Measurements from ENCODE around the gene CD69. TPM values are rescaled to one million over a fixed set of nuclear protein-coding genes. Genes with fewer than 3 reads are reported as not detected.
A peak's percentile ranks its signal among the peaks of the same experiment; 100 is the strongest.
"Not testable (repeated sequence)": the region's sequence is repeated elsewhere in the genome, so short reads cannot be mapped to it uniquely, and the experiment has no call there.

The CD69 gene
- total RNA-seq, 1 donor from 2014 or later: 18.4 TPM

GRCh38 chr12:9750276-9751203 lies 10.2 kb downstream of the CD69 start:
- peak; percentile 40 for DNase-seq (ENCODE audit: low spot score)

GRCh38 chr12:9749640-9750039 lies 11.1 kb downstream of the CD69 start:
- no peak for DNase-seq (ENCODE audit: low spot score)

- no peak for DNase-seq (ENCODE audit: low spot score)
Observed at GRCh38 chr12:9745199-9745598, 15.5 kb downstream of the CD69 start.

- no peak for DNase-seq (ENCODE audit: low spot score)
Observed at GRCh38 chr12:9742661-9743060, 18.0 kb downstream of the CD69 start.

- no peak for DNase-seq (ENCODE audit: low spot score)
Observed at GRCh38 chr12:9741726-9742125, 19.0 kb downstream of the CD69 start.

GRCh38 chr12:9740106-9740750 lies 20.5 kb downstream of the CD69 start:
- DNase-seq (ENCODE audit: low spot score): no peak

- not testable (repeated sequence) for DNase-seq (ENCODE audit: low spot score)
Observed at GRCh38 chr12:9739404-9740105, 21.1 kb downstream of the CD69 start.

- not testable (repeated sequence) for DNase-seq (ENCODE audit: low spot score)
Observed at GRCh38 chr12:9738905-9739304, 21.8 kb downstream of the CD69 start.

- no peak for DNase-seq (ENCODE audit: low spot score)
Observed at GRCh38 chr12:9736936-9737705, 23.6 kb downstream of the CD69 start.

- DNase-seq (ENCODE audit: low spot score): no peak
Observed at GRCh38 chr12:9735601-9736000, 25.1 kb downstream of the CD69 start.

- no peak for DNase-seq (ENCODE audit: low spot score)
Observed at GRCh38 chr12:9732921-9733461, 27.7 kb downstream of the CD69 start, which contains the start of gene CLECL1. Gene CLECL1 (minus strand): TSS chr12:9733097.

GRCh38 chr12:9731797-9732196 lies 28.9 kb downstream of the CD69 start:
- no peak for DNase-seq (ENCODE audit: low spot score)

GRCh38 chr12:9731393-9731792 lies 29.3 kb downstream of the CD69 start:
- DNase-seq (ENCODE audit: low spot score): no peak

GRCh38 chr12:9730591-9730990 lies 30.1 kb downstream of the CD69 start:
- DNase-seq (ENCODE audit: low spot score): no peak

GRCh38 chr12:9730011-9730410 lies 30.7 kb downstream of the CD69 start:
- no peak for DNase-seq (ENCODE audit: low spot score)

- DNase-seq (ENCODE audit: low spot score): no peak
Observed at GRCh38 chr12:9729082-9729481, 31.6 kb downstream of the CD69 start.

- no peak for DNase-seq (ENCODE audit: low spot score)
Observed at GRCh38 chr12:9727813-9728212, 32.9 kb downstream of the CD69 start.

- no peak for DNase-seq (ENCODE audit: low spot score)
Observed at GRCh38 chr12:9725213-9725870, 35.4 kb downstream of the CD69 start.

GRCh38 chr12:9724023-9724422 lies 36.7 kb downstream of the CD69 start:
- no peak for DNase-seq (ENCODE audit: low spot score)

- no peak for DNase-seq (ENCODE audit: low spot score)
Observed at GRCh38 chr12:9721394-9722092, 39.2 kb downstream of the CD69 start.
